Skin epidermis (tissue), 12 donors: ENCODE measurements around the gene USP21.
"Not testable (repeated sequence)": the region's sequence is repeated elsewhere in the genome, so short reads cannot be mapped to it uniquely, and the experiment has no call there.

Source experiments
- H3K27ac ChIP-seq, 21 experiments: fragments of 200-600 bp; sonication (generic) in 11 of 21; one replicate each; pipeline ENCODE4 v1.5.0; 2020; ENCODE audit warnings: mild to moderate bottlenecking in 3 of 21, inconsistent platforms in 2 of 21, moderate library complexity in 2 of 21
- H3K4me3 ChIP-seq, 7 experiments: fragments of 200-600 bp; sonication (generic) in 2 of 7; one replicate each; pipeline ENCODE4 v1.5.0; 2020; ENCODE audit warnings: inconsistent platforms in 2 of 7, mild to moderate bottlenecking in 2 of 7, moderate library complexity in 1 of 7

USP21 gene, protein sequence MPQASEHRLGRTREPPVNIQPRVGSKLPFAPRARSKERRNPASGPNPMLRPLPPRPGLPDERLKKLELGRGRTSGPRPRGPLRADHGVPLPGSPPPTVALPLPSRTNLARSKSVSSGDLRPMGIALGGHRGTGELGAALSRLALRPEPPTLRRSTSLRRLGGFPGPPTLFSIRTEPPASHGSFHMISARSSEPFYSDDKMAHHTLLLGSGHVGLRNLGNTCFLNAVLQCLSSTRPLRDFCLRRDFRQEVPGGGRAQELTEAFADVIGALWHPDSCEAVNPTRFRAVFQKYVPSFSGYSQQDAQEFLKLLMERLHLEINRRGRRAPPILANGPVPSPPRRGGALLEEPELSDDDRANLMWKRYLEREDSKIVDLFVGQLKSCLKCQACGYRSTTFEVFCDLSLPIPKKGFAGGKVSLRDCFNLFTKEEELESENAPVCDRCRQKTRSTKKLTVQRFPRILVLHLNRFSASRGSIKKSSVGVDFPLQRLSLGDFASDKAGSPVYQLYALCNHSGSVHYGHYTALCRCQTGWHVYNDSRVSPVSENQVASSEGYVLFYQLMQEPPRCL

DNA sequence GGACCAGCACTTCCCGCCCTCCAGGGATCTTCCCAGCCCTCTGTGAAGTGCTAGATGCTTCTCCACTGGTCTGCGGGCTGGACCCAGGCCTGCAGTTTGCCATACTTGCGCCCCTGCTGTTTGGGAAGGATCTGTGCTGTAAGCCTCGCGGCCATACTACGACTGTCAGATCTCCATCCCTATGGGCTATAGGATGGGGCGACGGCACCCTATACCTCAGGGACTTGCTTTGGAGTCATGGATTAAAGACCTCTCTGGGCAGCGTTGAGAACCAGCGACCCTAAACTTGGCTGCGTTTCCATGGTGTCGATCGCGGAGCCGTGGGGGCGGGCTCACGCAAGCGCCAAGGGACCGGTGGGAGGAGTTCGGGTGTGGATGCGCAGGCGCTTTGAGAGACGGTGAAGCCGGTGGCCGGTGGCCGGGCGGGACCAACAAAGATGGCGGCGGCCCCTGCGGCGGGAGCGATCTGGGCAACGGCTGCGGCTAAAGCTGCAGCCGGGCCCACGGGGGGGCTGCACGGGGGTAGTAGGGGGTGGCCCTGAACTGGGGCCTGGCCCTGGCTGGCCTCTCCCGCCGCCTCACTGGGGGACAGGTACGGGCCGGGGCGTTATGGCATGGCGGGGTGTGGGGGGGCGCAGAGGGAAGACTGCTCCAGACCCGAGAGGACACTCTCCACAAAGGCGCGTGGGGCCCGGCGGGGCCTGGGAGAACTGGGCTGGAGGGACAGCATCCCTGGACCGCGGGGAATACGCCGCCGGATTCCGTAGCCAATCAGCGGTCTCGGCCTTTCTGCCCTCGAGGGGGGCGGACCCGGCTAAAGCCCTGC, at the start of gene USP21:
USP21 (plus strand) TSS at position 414 of the 826 bp plus-strand sequence. CDS start 1,141 bp downstream, outside the sequence.
- peak within 1 kb of the TSS; percentile 63 to 98 (median 95) for H3K27ac ChIP-seq

DNA sequence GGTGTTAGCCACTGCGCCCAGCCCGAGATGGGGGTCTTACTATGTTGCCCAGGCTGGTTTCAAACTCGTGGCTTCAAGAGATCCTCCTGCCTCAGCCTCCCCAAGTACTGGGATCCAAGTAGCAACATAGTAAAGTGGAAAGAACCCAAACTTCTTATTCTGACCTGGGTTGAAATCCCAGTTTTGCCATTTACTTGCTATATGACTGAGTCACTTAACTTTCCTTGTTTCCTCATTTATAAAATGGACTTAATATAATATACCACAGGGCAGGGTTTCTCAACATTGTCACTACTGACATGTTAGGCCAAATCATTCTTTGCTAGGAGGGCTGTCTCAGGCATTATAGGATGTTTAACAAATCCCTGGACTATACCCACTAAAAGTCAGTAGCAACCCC, 48.2 kb upstream of the USP21 start:
- no peak overlapping the region for H3K27ac ChIP-seq

More for the DNA sequence above, at the start of gene USP21:
- peak within 1 kb of the TSS; percentile 70 to 99 (median 92) for H3K4me3 ChIP-seq

DNA sequence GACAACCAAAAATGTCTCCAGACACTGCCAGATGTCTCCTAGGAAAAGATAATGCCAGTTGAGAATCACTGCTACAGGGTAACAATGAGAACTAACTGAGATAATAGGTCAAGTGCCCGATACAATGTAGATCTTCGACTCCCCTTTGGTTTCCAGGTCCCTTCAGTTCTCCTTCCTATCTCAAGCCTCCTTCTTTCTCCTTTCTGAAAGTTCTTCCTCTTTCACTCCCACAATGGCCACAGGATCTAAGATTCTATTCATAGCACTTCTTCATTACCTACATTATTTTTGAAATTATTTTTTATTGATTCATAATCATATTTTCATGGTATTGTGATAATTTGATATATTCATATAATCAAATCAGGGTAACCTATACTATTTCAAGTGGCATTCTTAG, 47.8 kb upstream of the USP21 start:
- no peak overlapping the region for H3K27ac ChIP-seq
- no peak overlapping the region for H3K4me3 ChIP-seq

More for the DNA sequence above, 48.2 kb upstream of the USP21 start:
- no peak overlapping the region for H3K4me3 ChIP-seq

DNA sequence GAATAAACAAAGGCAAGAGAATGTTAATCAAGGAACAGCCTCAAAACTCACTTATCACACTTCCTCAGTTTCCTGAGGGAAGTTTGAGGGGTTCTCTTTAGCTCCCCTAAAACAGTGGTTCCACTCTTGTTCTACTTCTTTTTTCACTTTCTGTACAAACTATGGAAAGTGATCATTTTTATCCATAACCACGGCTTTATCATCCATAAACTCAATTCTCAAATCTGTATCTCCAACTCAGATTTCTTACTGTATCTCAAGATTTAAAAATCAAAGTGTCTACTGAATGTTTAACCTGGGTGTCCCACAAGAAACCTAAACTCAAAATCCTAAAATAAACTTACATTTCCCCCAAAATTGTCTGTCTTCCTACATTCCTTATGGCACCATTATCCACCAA, 45.4 kb upstream of the USP21 start:
- no peak overlapping the region for H3K4me3 ChIP-seq
- H3K27ac ChIP-seq = no peak overlapping the region

DNA sequence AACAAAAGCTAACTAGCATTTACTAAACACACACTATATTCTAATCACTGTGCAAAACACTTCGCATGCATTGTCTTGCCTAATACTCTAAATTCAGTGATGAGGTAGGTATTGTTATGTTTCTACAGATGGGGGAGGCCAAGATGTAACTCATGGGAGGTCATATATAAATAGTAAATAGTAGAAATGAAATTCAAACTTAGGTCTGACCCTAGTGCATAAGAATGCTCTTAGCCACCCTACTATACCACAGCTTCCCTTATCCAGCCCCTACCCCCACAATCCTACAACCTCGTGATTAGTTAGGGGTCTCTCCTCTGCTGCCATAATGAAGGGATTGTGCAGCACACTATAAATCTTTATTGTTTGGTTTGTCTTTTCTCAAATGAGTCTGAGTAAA, 44.7 kb upstream of the USP21 start:
- Histone ChIP-seq H3K4me3 (no peak overlapping the region), H3K27ac (peak overlapping the region in 1 of 21 experiments; percentile 18)

DNA sequence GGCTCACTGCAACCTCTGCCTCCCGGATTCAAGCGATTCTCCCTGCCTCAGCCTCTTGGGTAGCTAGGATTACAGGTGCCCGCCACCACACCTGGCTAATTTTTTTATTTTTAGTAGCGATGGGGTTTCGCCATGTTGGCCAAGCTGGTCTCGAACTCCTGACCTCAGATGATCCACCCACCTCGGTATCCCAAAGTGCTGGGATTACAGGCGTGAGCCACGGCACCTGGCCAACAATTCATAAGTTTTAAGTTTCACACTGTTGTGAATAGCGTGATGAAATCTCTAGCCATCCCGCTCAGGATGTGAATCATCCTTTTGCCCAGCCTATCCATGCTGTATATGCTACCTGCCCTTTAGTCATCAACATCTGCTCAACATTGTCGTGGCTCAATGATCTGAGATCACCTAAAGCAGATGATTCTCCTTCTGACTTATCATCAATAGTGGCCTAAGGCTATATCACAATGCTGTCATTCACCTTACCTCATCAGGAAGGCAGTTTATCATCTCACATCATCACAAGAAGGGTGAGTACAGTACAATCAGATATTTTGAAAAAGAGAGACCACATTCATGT, 44.1 kb upstream of the USP21 start:
- Histone ChIP-seq H3K4me3 (no peak overlapping the region), H3K27ac (peak overlapping the region in 3 of 21 experiments; percentile 12 to 19 (median 18))

DNA sequence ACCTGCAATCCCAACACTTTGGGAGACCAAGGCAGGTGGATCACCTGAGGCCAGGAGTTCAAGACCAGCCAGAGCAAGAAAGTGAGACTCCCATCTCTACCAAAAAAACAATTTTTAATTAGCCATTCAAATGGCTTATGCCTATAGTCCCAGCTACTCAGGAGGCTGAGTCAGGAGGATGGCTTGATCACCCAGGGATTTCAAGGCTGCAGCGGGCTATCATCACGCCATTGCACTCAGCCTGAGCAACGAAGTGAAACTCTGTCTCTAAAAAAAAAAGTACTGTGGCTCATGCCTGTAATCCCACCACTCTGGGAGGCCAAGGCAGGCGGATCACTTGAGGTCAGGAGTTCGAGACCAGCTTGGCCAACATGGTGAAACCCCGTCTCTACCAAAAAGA, 43.3 kb upstream of the USP21 start:
- H3K4me3 ChIP-seq = not testable (repeated sequence)
- peak overlapping the region in 1 of 21 experiments; percentile 12 for H3K27ac ChIP-seq

DNA sequence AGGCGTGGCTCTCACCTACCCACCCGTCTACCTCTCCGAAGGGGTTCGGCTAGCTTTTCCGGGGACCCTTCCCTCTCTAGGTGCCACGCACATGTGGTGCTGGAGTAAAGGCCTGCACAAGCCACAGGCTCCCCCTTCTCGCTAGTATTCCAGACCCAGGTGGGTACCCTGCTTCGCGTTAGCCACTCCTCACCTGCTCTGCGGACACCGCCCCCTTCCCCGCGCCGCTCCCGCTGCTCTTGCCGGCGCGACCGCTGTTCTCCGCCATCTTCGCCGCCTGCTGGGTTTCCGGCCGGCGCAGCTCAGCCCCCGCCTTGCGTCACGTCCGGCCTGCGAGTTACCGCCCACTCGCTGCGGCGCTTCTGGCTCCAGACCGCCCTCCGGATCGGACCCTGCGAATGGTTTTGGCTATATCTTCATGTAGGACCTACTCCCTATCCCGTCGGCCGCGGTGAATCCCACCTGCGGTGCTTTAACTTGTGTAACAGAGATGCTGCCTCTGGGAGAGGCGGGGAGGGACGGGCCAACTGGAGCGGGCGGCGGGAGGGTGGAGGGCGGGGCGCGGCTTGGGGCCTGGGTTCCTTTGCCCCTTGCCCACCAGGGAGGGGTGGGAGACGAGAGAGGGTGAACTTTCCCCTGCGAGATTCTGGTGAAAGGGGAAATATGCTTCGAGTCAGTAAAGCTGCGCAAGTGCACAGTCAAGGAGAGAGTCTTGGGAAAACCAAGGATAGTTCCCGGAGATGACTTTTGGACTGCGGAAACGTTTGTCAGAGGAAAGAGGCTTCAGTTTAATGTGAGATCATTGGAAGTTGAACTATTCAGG, 41.3 kb upstream of the USP21 start, which contains the start of the genes NIT1 and PFDN2:
NIT1 (plus strand) TSS at position 347 of the 823 bp plus-strand sequence; CDS start at position 419, 72 bp downstream.
PFDN2 (minus strand) TSS at position 279 of the 823 bp plus-strand sequence; CDS start at position 268, 11 bp downstream.
- peak within 1 kb of the TSS; percentile 71 to 99 (median 96) for H3K27ac ChIP-seq
- H3K4me3 ChIP-seq = peak within 1 kb of the TSS; percentile 69 to 98 (median 87)

DNA sequence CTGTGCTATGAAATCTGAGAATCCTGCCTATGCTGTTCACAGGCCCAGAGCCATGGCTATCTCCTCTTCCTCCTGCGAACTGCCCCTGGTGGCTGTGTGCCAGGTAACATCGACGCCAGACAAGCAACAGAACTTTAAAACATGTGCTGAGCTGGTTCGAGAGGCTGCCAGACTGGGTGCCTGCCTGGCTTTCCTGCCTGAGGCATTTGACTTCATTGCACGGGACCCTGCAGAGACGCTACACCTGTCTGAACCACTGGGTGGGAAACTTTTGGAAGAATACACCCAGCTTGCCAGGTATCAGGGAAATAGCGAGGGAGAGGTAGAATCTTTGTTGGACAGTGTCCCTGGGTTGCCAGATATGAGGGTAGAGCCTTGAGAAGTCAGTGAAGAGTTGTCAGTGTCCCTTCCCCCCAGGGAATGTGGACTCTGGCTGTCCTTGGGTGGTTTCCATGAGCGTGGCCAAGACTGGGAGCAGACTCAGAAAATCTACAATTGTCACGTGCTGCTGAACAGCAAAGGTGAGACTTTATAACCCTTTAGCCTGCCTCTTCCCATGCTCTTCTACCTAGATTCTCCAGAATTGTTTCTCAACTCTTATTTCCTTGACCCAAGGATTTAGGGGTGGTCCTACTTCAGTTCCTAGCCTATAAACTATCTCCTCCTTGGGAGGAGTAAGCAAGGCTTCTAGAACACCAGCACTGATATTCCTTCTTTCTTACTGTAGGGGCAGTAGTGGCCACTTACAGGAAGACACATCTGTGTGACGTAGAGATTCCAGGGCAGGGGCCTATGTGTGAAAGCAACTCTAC, 40.0 kb upstream of the USP21 start:
- peak overlapping the region in 4 of 7 experiments; percentile 69 to 92 (median 86) for H3K4me3 ChIP-seq
- H3K27ac ChIP-seq = peak overlapping the region in 19 of 21 experiments; percentile 71 to 99 (median 96)

DNA sequence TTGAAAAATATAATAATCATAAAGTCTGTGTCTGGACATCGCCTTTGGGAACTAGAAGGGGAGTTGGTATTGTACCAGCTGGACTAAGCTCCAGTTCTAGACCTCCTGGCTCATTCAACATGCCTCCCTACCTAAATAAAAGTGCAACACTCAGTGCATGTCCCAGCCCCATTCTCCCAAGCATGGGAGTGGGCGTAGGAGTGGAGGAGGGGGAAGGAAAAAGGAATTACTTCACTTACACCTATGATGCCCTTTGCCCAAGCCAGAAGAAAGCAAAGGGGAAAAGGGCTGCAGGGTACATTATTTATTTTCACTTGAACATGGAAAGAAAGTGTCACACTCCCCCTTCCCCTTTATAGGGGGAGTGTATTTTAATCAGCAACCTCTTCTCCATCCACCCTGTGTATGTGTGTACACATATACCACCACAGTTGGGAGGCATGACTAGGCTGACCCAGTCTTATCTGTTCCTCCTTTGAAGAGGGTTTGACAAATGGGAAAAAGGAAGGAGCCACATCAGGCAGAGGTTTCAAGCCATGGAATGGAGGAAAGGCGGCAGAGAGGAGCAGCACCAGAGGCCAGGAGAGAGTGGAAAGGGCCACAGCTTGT, 38.2 kb upstream of the USP21 start:
- Histone ChIP-seq H3K27ac (peak overlapping the region in 6 of 21 experiments; percentile 7 to 99 (median 95)), H3K4me3 (no peak overlapping the region)

DNA sequence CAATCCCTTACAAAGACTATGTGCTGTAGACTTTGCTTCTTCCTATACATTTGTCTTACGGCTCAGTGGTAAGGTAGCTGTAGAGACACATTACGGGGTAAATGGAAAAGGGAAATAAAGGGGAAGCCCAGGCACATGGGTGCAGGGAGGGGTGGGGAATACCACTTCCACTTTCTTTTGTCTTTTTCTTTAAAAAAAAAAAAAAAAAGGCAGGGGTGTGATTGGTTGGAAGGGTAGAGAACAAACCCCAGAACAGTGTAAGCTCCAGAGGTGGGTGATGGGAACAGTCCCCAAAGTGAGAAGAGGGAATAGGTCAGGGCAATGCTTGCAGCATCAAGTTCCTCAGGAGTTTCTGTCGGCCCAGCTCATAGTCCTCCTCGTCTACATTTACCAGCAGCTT, 37.5 kb upstream of the USP21 start:
- Histone ChIP-seq H3K27ac (peak overlapping the region in 2 of 21 experiments; percentile 1 to 35), H3K4me3 (no peak overlapping the region)

DNA sequence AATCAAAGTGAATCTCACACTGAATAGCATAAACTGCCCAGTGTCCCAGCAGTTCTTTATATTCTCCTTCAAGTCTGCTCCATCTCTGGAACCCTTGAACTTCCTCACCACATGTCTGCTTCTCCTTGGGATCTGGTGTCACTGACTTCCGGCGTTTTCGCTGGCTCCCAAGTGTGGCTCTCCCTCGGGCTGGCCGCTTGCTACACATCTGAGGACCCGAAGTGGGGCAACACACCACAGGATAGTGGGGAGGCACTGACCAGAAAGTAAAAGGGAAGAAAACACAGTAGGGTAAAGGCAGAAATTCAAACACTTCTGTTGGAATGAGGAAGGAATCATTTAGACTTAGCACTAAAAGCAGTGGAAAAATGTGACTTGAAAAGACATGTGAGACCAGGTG, 36.3 kb upstream of the USP21 start:
- Histone ChIP-seq H3K4me3 (no peak overlapping the region), H3K27ac (peak overlapping the region in 1 of 21 experiments; percentile 5)

DNA sequence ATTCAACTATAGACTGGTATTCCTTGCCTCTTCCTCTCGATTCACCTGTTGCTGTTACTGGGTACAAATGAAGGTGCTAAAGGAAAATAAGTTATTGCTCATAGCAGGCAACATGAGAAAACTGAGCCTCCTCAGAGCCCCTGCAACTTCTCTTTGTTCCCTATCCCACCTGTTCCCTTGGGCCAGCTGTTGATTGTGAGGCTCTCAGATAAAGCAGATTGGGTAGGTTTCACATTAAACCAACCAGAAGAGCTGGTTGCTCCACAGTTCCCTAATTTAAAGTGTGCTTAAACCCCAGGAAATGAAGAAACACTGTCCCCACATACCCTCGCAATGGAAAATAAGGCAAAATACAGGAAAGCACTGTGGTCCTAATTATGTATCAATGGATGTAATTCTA, 31.7 kb upstream of the USP21 start:
- H3K27ac ChIP-seq = peak overlapping the region in 3 of 21 experiments; percentile 21 to 54 (median 35)
- H3K4me3 ChIP-seq = no peak overlapping the region

DNA sequence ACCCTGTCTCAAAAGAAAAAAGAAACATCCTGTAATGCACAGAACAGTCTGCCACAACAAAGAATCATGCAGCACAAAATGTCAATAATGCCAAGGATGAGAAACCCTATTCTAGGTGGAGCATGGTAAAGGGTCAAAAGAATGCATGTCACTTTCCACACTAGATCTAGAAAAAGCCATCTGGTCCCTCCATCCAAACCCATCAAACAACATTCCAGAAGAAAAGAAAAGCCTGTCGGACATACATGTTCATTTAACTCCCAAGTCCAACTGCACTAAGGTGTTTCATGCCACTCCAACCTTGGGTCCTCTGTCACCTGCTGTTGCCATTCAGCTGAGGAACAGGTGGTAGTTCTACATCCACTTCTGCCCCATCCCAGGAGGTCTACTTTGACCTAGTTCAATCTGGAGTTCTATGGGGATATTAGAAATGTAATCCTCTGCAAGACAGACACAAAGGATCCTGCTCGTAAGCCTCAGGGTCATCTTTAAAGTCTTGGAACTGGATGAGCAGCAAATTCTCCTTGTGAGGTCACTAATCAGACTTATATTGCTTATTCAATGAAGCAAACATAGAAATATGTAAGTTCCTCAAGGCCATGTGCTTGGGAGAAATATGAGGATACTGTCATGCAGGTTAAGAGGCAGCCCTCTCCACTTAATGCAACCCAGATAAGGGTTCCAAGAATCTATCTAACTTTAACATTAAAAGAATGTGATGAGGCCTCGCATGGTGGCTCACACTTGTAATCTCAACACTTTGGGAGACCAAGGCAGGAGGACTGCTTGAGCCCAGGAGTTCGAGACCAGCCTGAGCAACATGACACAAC, 30.5 kb upstream of the USP21 start:
- H3K27ac ChIP-seq = peak overlapping the region in 1 of 21 experiments; percentile 7
- no peak overlapping the region for H3K4me3 ChIP-seq

DNA sequence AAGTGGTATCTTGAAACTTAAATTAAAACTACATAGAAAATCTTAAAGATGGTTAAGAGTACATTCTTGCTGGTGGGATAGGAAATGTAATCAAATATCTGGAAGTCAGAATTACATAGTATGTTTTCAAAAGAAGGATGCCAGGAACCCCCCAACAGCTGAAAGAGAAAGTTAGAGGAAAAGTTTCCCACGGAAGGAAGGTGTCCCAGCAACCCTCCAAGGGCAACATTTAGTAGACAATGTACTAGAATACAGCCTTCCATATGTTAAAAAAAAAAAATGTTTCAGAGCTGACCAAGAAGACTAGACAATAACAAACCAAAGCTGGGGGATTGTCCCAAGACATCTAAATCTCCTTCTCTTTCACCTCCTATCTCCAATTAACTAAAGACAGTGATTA, 29.0 kb upstream of the USP21 start:
- Histone ChIP-seq H3K4me3 (no peak overlapping the region), H3K27ac (peak overlapping the region in 5 of 21 experiments; percentile 3 to 28 (median 12))
